Astrocyte (in vitro differentiated cells and primary cell): ENCODE data around the gene EPB41L1. TPM values are rescaled to one million over a fixed set of nuclear protein-coding genes. Genes with fewer than 3 reads are reported as not detected.

ENCODE experiments used
- DNase-seq: peaks from one replicate; pipeline ENCODE4 v3.0.0-alpha.2; 2010; ENCODE audit warnings: low read depth
- FAIRE-seq: peaks from 2 replicates; lab custom pipeline; 2011; peaks lifted over from hg19 to GRCh38; lab: Jason Lieb, UNC
- H2AFZ ChIP-seq: 2 replicates; pipeline ENCODE4 v1.6.0; 2012; ENCODE audit warnings: low read depth, low read length, inconsistent platforms
- H3K27ac ChIP-seq: 2 replicates; pipeline ENCODE4 v1.5.1; 2011; ENCODE audit warnings: low read depth, low read length, inconsistent platforms
- H3K27me3 ChIP-seq: 2 replicates; pipeline ENCODE4 v1.6.0; 2011; ENCODE audit warnings: low read length, inconsistent platforms; ENCODE audit not compliant: insufficient read depth
- H3K36me3 ChIP-seq: 2 replicates; pipeline ENCODE4 v1.5.1; 2011; ENCODE audit warnings: low read length, inconsistent platforms; ENCODE audit not compliant: insufficient read depth
- H3K4me1 ChIP-seq: 2 replicates; pipeline ENCODE4 v1.5.1; 2011; ENCODE audit warnings: low read length, inconsistent platforms; ENCODE audit not compliant: insufficient read depth
- H3K4me2 ChIP-seq: 2 replicates; pipeline ENCODE4 v1.6.0; 2012; ENCODE audit warnings: low read length, inconsistent platforms
- H3K4me3 ChIP-seq: 2 replicates; pipeline ENCODE4 v1.5.1; 2011; ENCODE audit warnings: low read depth, mild to moderate bottlenecking, low read length, inconsistent platforms; ENCODE audit not compliant: insufficient read depth
- H3K79me2 ChIP-seq: 2 replicates; pipeline ENCODE4 v1.6.0; 2012; ENCODE audit warnings: mild to moderate bottlenecking, low read length, inconsistent platforms; ENCODE audit not compliant: insufficient read depth
- H3K9ac ChIP-seq: 2 replicates; pipeline ENCODE4 v1.6.0; 2012; ENCODE audit warnings: mild to moderate bottlenecking, low read length, inconsistent platforms
- H3K9me3 ChIP-seq: 2 replicates; pipeline ENCODE4 v1.5.1; 2012; ENCODE audit warnings: low read depth, mild to moderate bottlenecking, low read length, inconsistent platforms; ENCODE audit not compliant: insufficient read depth
- H4K20me1 ChIP-seq: 2 replicates; pipeline ENCODE4 v1.6.0; 2012; ENCODE audit warnings: low read length, inconsistent platforms; ENCODE audit not compliant: insufficient read depth
- H3K27ac Mint-ChIP-seq: one replicate; pipeline ENCODE4 v1.8.0; 2021; ENCODE audit warnings: mild to moderate bottlenecking, mixed read lengths; ENCODE audit not compliant: unreplicated experiment
- H3K27me3 Mint-ChIP-seq: one replicate; pipeline ENCODE4 v1.8.0; 2021; ENCODE audit warnings: low read depth, mixed read lengths; ENCODE audit not compliant: unreplicated experiment
- H3K36me3 Mint-ChIP-seq: one replicate; pipeline ENCODE4 v1.8.0; 2021; ENCODE audit warnings: low read depth, mixed read lengths; ENCODE audit not compliant: unreplicated experiment
- H3K4me1 Mint-ChIP-seq: one replicate; pipeline ENCODE4 v1.8.0; 2021; ENCODE audit warnings: low read depth, mixed read lengths; ENCODE audit not compliant: unreplicated experiment
- H3K4me3 Mint-ChIP-seq: one replicate; pipeline ENCODE4 v1.8.0; 2021; ENCODE audit warnings: mild to moderate bottlenecking, moderate library complexity, mixed read lengths; ENCODE audit not compliant: unreplicated experiment
- H3K9me3 Mint-ChIP-seq: one replicate; pipeline ENCODE4 v1.8.0; 2021; ENCODE audit warnings: mild to moderate bottlenecking, mixed read lengths; ENCODE audit not compliant: unreplicated experiment
- EZH2 ChIP-seq: IDR thresholded peaks from 2 replicates; pipeline ENCODE4 v1.6.1; 2012; ENCODE audit warnings: mild to moderate bottlenecking, low read length, inconsistent platforms; ENCODE audit not compliant: insufficient read depth
- total RNA-seq: library from RNA; stranded (reverse); gene quantifications from 2 replicates; pipeline ENCODE4 v1.2.1, GENCODE V29; 2021
- TF ChIP-seq, protein P1 (sequence below): IDR thresholded peaks from 2 replicates; pipeline ENCODE4 v1.5.1; 2011; ENCODE audit warnings: low read depth, mild to moderate bottlenecking, inconsistent platforms, low read length, moderate library complexity; ENCODE audit not compliant: insufficient read depth

EPB41L1 gene
- total RNA-seq, 1 donor from 2014 or later, result 39.4 TPM

GRCh38 chr20:36120991-36121390 is 33.5 kb upstream of the EPB41L1 start:
- H3K27me3 ChIP-seq, result peaks cover 4% of the 10 kb centered on the region
- H3K4me3 Mint-ChIP-seq, result no peak overlapping the region
- H3K9ac ChIP-seq, result no peak overlapping the region
- TF ChIP-seq, protein P1, sequence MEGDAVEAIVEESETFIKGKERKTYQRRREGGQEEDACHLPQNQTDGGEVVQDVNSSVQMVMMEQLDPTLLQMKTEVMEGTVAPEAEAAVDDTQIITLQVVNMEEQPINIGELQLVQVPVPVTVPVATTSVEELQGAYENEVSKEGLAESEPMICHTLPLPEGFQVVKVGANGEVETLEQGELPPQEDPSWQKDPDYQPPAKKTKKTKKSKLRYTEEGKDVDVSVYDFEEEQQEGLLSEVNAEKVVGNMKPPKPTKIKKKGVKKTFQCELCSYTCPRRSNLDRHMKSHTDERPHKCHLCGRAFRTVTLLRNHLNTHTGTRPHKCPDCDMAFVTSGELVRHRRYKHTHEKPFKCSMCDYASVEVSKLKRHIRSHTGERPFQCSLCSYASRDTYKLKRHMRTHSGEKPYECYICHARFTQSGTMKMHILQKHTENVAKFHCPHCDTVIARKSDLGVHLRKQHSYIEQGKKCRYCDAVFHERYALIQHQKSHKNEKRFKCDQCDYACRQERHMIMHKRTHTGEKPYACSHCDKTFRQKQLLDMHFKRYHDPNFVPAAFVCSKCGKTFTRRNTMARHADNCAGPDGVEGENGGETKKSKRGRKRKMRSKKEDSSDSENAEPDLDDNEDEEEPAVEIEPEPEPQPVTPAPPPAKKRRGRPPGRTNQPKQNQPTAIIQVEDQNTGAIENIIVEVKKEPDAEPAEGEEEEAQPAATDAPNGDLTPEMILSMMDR, result no peak
- TF ChIP-seq EZH2, result no peak
- H3K4me1 Mint-ChIP-seq, result peaks cover 11% of the 10 kb centered on the region
- no peaks in the 10 kb centered on the region for H4K20me1 ChIP-seq
- H3K9me3 ChIP-seq, result no peaks in the 10 kb centered on the region
- no peak overlapping the region for H3K27ac ChIP-seq
- no peak overlapping the region for H3K27ac Mint-ChIP-seq
- H3K27me3 Mint-ChIP-seq, result peaks cover 25% of the 10 kb centered on the region
- DNase-seq (no peak), FAIRE-seq (no peak)
- no peak overlapping the region for H3K4me2 ChIP-seq
- peaks cover 6% of the 10 kb centered on the region for H3K4me1 ChIP-seq
- no peaks in the 10 kb centered on the region for H3K9me3 Mint-ChIP-seq
- H3K36me3 Mint-ChIP-seq, result no peaks in the 10 kb centered on the region
- no peaks in the 10 kb centered on the region for H3K36me3 ChIP-seq
- no peak overlapping the region for H2AFZ ChIP-seq
- no peaks in the 10 kb centered on the region for H3K79me2 ChIP-seq
- no peak overlapping the region for H3K4me3 ChIP-seq

DNA sequence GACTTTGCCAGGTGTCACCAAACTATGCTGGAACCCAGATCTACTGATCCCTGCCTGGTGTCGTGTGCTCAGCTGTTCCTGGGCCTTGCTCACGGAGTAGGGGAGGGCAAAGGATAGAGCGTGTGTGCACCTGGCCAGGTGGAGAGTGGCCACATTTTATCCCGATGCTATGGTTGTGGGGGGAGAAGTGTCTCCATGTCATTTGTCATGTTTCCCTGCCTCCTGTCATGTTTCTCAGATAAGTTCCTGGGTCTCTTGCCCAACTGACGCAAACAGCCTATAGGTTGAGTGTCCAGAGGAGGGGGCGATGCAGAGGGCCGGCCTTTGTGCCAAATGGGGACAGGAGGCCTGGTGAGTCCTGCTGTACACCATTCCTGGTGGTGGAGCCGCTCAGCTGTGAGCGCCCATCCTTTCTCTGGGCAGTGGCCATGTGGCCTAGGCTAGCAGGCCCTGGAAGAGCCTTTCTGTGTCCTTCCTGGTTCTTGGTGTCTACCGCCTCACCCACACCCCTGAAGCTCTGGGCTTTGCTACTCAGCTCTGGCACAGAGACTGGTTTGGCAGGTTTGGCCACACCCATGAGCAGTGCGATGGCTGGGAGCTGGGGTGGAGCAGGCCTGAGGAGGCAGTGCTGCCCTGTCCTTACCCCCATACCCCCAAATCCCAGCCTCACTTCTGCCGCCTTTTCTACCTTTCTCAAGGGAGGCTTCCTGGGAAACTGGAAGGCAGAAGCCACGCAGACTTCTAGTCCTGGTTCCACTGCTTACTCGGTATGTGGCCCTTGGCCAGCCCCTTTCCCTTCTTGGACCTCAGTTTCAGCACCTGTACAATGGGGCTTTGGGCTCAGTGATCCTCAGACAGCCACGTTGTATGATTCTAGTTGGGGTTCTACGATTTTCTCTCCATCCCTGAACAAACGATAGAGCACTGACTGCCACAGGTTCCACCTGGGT is 32.3 kb upstream of the EPB41L1 start:
- no peak overlapping the region for H3K4me2 ChIP-seq
- no peak for FAIRE-seq
- DNase-seq, result no peak

More for the DNA sequence above, 32.3 kb upstream of the EPB41L1 start:
- H3K4me3 ChIP-seq, result no peak overlapping the region
- no peaks in the 10 kb centered on the region for H3K36me3 ChIP-seq
- H3K27me3 ChIP-seq, result peaks cover 4% of the 10 kb centered on the region
- H4K20me1 ChIP-seq, result no peaks in the 10 kb centered on the region
- no peaks in the 10 kb centered on the region for H3K9me3 Mint-ChIP-seq
- no peaks in the 10 kb centered on the region for H3K79me2 ChIP-seq
- no peaks in the 10 kb centered on the region for H3K9me3 ChIP-seq
- no peak overlapping the region for H3K9ac ChIP-seq
- H2AFZ ChIP-seq, result no peak overlapping the region
- no peaks in the 10 kb centered on the region for H3K36me3 Mint-ChIP-seq
- TF ChIP-seq, protein P1, result no peak
- no peak for TF ChIP-seq EZH2
- H3K4me3 Mint-ChIP-seq, result no peak overlapping the region
- peaks cover 5% of the 10 kb centered on the region for H3K4me1 ChIP-seq
- H3K27me3 Mint-ChIP-seq, result peaks cover 25% of the 10 kb centered on the region
- peaks cover 5% of the 10 kb centered on the region for H3K4me1 Mint-ChIP-seq
- no peak overlapping the region for H3K27ac ChIP-seq
- H3K27ac Mint-ChIP-seq, result no peak overlapping the region
